ENCODE data around the gene TMEM204.

- TF ChIP-seq CEBPB (IDR thresholded peaks at IDR 0.05) (no peak), MAX (IDR thresholded peaks at IDR 0.05) (no peak), EGR1 (IDR thresholded peaks at IDR 0.05) (no peak)
Observed at GRCh38 chr16:1524366-1524765, 9.1 kb upstream of the TMEM204 start.

Data from Ishikawa (cell line).